PC-3 (cell line): ENCODE measurements around the gene CALM1. TPM values are rescaled to one million over a fixed set of nuclear protein-coding genes. Genes with fewer than 3 reads are reported as not detected.
A peak's percentile ranks its signal among the peaks of the same experiment; 100 is the strongest.
"Not testable (repeated sequence)": the region's sequence is repeated elsewhere in the genome, so short reads cannot be mapped to it uniquely, and the experiment has no call there.

Experiments used
- ATAC-seq: fragments of 200-7000 bp; cut with Tn5 transposase; 2 replicates; pipeline ENCODE4 v1.9.1; 2020; ENCODE audit warnings: mild to moderate bottlenecking, moderate library complexity
- BruUV-seq: library from RNA; stranded (reverse); fragments of 400-500 nt; replicated peaks from 2 replicates; lab custom pipeline; 2021; lab: Mats Ljungman, UMichigan
- CTCF ChIA-PET: fragments of 300-600 bp; sonication (Branson Sonifier 250); formaldehyde crosslinking; loops from one replicate; lab custom pipeline; 2022; ENCODE audit warnings: antibody characterized with exemption; lab: Charles Lee
- POLR2A ChIA-PET: fragments of 300-600 bp; sonication (Branson Sonifier 250); formaldehyde crosslinking; loops from one replicate; lab custom pipeline; 2022; ENCODE audit warnings: antibody characterized with exemption; ENCODE audit not compliant: unreplicated experiment; lab: Charles Lee
- DNase-seq: peaks from one replicate; pipeline ENCODE4 v3.0.0-alpha.2; 2015
- H2AFZ ChIP-seq: fragments of 300-600 bp; sonication (generic); 2 replicates; pipeline ENCODE4 v1.6.0; 2016; ENCODE audit warnings: antibody characterized with exemption, low read length
- H3F3A ChIP-seq: fragments of 300-600 bp; sonication (generic); one replicate; pipeline ENCODE4 v1.6.0; 2017; ENCODE audit warnings: antibody characterized with exemption, low read length, control low read depth, mild to moderate bottlenecking; ENCODE audit not compliant: unreplicated experiment
- H3K27ac ChIP-seq: fragments of 300-600 bp; sonication (generic); 2 replicates; pipeline ENCODE4 v1.5.1; 2016; ENCODE audit warnings: mild to moderate bottlenecking, low read length
- H3K27me3 ChIP-seq: fragments of 300-600 bp; sonication (generic); 2 replicates; pipeline ENCODE4 v1.6.1; 2016; ENCODE audit warnings: low read length, mixed read lengths
- H3K36me3 ChIP-seq: fragments of 300-600 bp; sonication (generic); 2 replicates; pipeline ENCODE4 v1.6.1; 2016; ENCODE audit warnings: low read depth, mixed run types, low read length, mixed read lengths
- H3K4me1 ChIP-seq: fragments of 300-600 bp; sonication (generic); 2 replicates; pipeline ENCODE4 v1.5.1; 2016; ENCODE audit warnings: low read length; ENCODE audit not compliant: insufficient read depth
- H3K4me2 ChIP-seq: fragments of 300-600 bp; sonication (generic); 2 replicates; pipeline ENCODE4 v1.6.0; 2016; ENCODE audit warnings: low read length
- H3K4me3 ChIP-seq: fragments of 300-600 bp; sonication (generic); 2 replicates; pipeline ENCODE4 v1.5.1; 2016; ENCODE audit warnings: mild to moderate bottlenecking, low read length, mixed read lengths
- H3K79me2 ChIP-seq: fragments of 300-600 bp; sonication (generic); 2 replicates; pipeline ENCODE4 v1.6.1; 2017; ENCODE audit warnings: low read length, mixed read lengths
- H3K9ac ChIP-seq: fragments of 300-600 bp; sonication (generic); 2 replicates; pipeline ENCODE4 v1.6.0; 2016; ENCODE audit warnings: mild to moderate bottlenecking, low read length
- H3K9me2 ChIP-seq: fragments of 300-600 bp; sonication (generic); replicated peaks from 2 replicates; pipeline ENCODE4 v1.6.1; 2016; ENCODE audit warnings: mixed run types, low read length, mixed read lengths
- H3K9me3 ChIP-seq: fragments of 300-600 bp; sonication (generic); 2 replicates; pipeline ENCODE4 v1.6.1; 2016; ENCODE audit warnings: low read length, mixed read lengths
- H4K20me1 ChIP-seq: fragments of 300-600 bp; sonication (generic); 2 replicates; pipeline ENCODE4 v1.6.1; 2016; ENCODE audit warnings: low read length, mixed read lengths
- CTCF ChIP-seq: fragments of 300-600 bp; sonication (generic); conservative IDR thresholded peaks from 2 replicates; pipeline ENCODE4 v1.5.1; 2017; ENCODE audit warnings: antibody characterized with exemption, low read depth, mild to moderate bottlenecking, low read length
- EZH2 ChIP-seq: fragments of 300-600 bp; sonication (generic); IDR thresholded peaks from one replicate; pipeline ENCODE4 v1.6.1; 2017; ENCODE audit warnings: antibody characterized with exemption, mild to moderate bottlenecking, low read length; ENCODE audit not compliant: unreplicated experiment
- EZH2phosphoT487 ChIP-seq: fragments of 300-600 bp; sonication (generic); IDR thresholded peaks from 2 replicates; pipeline ENCODE4 v1.6.1; 2018; ENCODE audit warnings: mild to moderate bottlenecking, antibody characterized with exemption, low read length, borderline replicate concordance
- intact Hi-C: fragments of 100-400 bp; cut with micrococcal nuclease; formaldehyde crosslinking; loops from 2 replicates; pipeline ENCODE4 v1.9.0; 2023
- total RNA-seq: library from RNA; depleted of rRNA; stranded (reverse); fragments of >200 nt; gene quantifications from 2 replicates; pipeline ENCODE4 v1.2.3, GENCODE V29; 2014

CALM1 gene
- total RNA-seq, 1 experiment from 2014 or later = 1,162 TPM

GRCh38 chr14:90388982-90389381 is 7.8 kb upstream of the CALM1 start:
- H3K27ac ChIP-seq = peak overlapping the region; percentile 60
- H3F3A ChIP-seq = no peaks in the 10 kb centered on the region
- TF ChIP-seq EZH2phosphoT487 (no peak), CTCF (no peak), EZH2 (no peak)
- peaks cover 31% of the 10 kb centered on the region for H3K4me1 ChIP-seq
- no peak overlapping the region for H3K9ac ChIP-seq
- ChIA-PET POLR2A (no interaction called here), CTCF (interaction anchor here (0.6 kb wide), 1 partner anchor 32 kb away, joined by 3 read pairs; no protein-coding TSS in a partner anchor)
- H3K27me3 ChIP-seq = no peaks in the 10 kb centered on the region
- peak; percentile 79 for DNase-seq
- ATAC-seq = peak; percentile 57
- H3K9me3 ChIP-seq = no peaks in the 10 kb centered on the region
- H3K4me2 ChIP-seq = peak overlapping the region; percentile 49
- intact Hi-C loops = loop anchor here (10.0 kb wide), 1 partner anchor 436 kb away; no protein-coding TSS in a partner anchor
- H3K4me3 ChIP-seq = no peak overlapping the region
- no peaks in the 10 kb centered on the region for H3K9me2 ChIP-seq
- H4K20me1 ChIP-seq = no peaks in the 10 kb centered on the region
- no peak overlapping the region for H2AFZ ChIP-seq
- H3K36me3 ChIP-seq = no peaks in the 10 kb centered on the region
- no peaks in the 10 kb centered on the region for H3K79me2 ChIP-seq
- no TSS peak for BruUV-seq

DNA sequence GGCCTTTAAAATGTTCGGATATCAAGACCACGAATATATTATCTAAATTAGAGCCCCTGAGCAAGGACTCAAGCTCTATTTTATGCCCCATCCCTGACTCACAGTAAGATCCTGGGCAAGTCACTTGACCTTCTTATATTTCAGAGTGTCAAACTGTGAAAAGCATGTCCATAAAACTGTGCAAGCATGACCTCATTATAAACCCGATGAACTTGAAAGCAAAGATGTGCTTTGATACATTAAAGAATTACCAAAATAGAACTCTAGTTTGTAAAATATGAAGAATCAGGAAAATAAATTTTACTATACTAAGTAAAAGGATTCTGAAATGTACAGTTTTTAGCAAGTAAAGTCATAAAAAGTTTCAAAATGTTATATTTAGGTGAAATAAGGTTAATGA is 2.9 kb upstream of the CALM1 start:
- H3K4me1 ChIP-seq = peaks cover 16% of the 10 kb centered on the region
- no peak for ATAC-seq
- no peaks in the 10 kb centered on the region for H3K36me3 ChIP-seq
- no peak overlapping the region for H2AFZ ChIP-seq
- ChIA-PET POLR2A (no interaction called here), CTCF (no interaction called here)
- no peak overlapping the region for H3K27ac ChIP-seq
- TF ChIP-seq EZH2phosphoT487 (no peak), EZH2 (no peak), CTCF (no peak)
- intact Hi-C loops = no loop called here
- no peak overlapping the region for H3K4me2 ChIP-seq
- no TSS peak for BruUV-seq
- no peak for DNase-seq
- H3K9ac ChIP-seq = no peak overlapping the region
- H3F3A ChIP-seq = no peaks in the 10 kb centered on the region
- peaks cover 19% of the 10 kb centered on the region for H3K79me2 ChIP-seq
- peaks cover 9% of the 10 kb centered on the region for H4K20me1 ChIP-seq
- H3K9me2 ChIP-seq = no peaks in the 10 kb centered on the region
- no peaks in the 10 kb centered on the region for H3K9me3 ChIP-seq
- no peak overlapping the region for H3K4me3 ChIP-seq
- H3K27me3 ChIP-seq = no peaks in the 10 kb centered on the region

GRCh38 chr14:90394782-90395181 is 2.0 kb upstream of the CALM1 start:
- H3K27ac ChIP-seq, H3K9ac ChIP-seq, H3K4me2 ChIP-seq, H3K4me3 ChIP-seq, H3F3A ChIP-seq, BruUV-seq, H3K36me3 ChIP-seq, H2AFZ ChIP-seq, H3K9me2 ChIP-seq, H3K27me3 ChIP-seq, ATAC-seq, POLR2A ChIA-PET, DNase-seq, CTCF ChIA-PET, H3K9me3 ChIP-seq: not testable (repeated sequence)
- peaks cover 16% of the 10 kb centered on the region for H3K4me1 ChIP-seq
- intact Hi-C loops = loop anchor here (5.0 kb wide), 2 partner anchors 283 to 743 kb away; no protein-coding TSS in a partner anchor
- peaks cover 15% of the 10 kb centered on the region for H4K20me1 ChIP-seq
- peaks cover 27% of the 10 kb centered on the region for H3K79me2 ChIP-seq
